Measurements from ENCODE around the gene SMIM20.

GRCh38 chr4:25954293-25954904, 40.4 kb downstream of the SMIM20 start:
- no peak for TF ChIP-seq CTCF (IDR thresholded peaks at IDR 0.05)
- no peak for TF ChIP-seq POLR2A (IDR thresholded peaks at IDR 0.05)
